Measurements from ENCODE around the gene WDR45B.

WDR45B gene

DNA sequence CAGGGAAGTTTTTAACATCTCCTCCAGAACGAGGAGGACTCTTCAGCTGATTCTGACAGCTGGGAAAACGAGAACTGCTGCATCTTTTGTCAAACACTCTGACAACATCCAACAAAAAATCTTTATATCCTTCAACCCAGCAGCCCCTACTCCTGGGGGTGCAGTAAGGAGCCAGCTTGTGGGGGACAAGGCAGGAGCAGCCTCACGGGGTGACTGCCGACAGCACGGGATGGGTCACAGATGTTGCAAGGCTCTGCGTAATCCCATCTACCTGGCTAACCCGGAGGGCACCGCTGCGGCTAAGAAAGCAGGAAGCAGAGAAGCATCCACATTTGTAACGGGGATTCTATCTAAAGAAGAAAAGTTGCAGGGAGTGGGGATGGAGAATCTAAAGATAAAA is 28.6 kb downstream of the WDR45B start:
- DNase-seq, result no peak

DNA sequence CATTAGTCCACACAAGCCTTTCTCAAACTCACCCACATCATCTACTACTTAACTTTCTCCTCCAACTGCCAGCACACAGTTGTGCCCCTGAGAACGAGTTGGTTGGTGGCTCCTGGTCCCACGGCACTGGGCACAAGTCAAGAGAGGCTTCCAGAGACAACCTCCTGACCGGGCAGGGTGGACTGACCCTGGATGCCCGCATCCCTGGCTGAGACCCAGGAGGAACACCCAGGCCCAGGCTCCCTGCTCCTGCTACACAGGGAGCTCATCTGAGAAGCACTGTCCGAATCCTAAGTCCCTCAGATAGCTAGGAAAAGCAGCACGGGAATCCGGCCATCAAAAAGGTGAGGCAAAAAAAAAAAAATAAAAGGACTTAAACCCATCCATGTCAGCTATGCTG is 29.0 kb downstream of the WDR45B start:
- no peak for DNase-seq

DNA sequence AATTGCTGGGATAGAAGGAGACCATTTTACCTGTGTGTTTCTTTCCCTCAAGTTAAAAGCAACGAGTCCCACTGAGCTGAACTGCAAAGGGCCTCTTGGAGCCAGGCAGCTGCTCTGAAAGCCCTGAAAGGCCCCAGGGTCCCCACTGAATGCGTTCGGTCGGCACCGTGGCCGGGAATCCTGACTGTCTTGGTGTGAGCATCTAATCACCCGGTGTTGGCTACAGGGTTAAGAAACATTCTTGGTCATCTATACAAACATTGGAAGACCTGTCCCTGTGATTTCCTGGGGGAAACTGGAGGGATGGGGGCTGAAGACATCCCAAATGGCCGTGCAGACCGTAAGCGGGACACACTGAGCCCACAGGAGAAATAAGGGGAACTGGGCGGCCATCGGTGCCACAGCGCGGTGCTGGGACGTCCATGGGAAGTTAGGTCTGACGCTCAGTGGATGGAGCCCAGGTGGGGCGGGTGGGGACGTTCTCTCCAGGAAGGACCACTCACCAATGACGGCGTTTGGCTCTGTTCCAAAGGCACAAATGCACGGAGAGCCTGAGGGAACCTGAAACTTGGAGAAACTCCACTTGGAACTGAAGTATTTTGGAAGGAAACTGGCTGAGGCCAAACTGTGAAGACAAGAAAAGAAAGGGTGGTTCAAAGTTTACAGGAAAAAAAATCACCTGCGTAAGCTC is 32.1 kb downstream of the WDR45B start:
- no peak for DNase-seq

DNA sequence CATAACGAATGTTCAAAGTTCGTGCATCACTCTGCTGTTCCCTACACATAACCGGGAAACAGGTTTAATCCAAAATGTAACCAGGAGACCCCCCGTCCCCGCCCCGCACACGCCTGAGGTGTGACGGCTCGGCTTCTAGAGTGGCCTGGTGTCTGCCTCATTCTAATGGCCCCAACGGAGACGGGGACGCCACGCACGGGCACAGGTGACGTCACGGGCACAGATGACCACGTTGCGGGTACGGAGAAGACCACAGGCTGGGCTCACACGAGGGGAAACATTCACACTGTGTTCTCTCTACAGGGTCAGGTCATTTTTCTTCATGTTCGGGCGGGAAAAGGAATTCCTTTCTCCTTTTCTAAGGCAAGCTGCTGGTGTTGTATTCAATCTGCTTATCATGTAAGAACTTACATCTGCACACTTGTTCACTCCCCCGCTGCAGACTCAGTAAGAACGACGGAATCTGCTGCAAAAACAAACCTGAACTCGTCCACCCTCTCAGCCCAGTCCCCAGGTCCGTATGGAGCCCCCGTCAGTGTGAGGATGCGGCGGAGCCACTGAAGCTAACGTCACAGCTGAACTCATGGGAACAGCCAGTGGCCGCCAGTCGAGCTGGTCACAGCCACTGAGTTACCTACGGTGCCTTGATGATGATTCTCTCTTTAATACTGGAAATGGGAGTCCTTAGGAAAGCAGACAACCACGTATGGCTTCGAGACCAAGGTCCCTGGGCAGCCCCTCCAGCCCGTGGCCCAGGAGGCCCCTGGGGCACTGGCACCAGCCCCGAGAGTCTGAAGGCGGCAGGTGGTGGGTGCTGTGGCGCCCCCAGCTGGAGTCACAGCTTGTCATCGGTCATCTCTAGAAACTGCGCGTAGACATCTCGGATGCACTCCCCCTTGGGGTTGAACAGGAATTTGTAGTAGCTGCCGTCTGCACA is 32.9 kb downstream of the WDR45B start:
- DNase-seq, result no peak

DNA sequence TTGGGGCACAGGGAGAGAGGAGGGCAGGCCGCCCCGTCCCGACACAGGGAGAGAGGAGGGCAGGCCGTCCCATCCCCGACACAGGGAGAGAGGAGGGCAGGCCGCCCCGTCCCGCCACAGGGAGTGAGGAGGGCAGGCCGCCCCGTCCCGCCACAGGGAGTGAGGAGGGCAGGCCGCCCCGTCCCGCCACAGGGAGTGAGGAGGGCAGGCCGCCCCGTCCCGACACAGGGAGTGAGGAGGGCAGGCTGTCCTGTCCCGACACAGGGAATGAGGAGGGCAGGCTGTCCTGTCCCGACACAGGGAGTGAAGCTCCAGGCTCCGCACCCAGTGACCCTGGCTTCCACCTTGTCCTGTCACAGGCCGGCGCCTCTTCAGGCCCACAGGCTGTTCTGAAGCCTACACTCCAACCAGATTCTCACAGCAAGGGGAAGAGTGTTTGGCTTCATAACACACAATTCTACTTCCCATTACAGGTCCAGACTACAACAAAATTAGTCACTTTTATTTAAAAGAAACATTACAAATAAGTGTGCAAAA is 34.1 kb downstream of the WDR45B start:
- DNase-seq, result no peak

DNA sequence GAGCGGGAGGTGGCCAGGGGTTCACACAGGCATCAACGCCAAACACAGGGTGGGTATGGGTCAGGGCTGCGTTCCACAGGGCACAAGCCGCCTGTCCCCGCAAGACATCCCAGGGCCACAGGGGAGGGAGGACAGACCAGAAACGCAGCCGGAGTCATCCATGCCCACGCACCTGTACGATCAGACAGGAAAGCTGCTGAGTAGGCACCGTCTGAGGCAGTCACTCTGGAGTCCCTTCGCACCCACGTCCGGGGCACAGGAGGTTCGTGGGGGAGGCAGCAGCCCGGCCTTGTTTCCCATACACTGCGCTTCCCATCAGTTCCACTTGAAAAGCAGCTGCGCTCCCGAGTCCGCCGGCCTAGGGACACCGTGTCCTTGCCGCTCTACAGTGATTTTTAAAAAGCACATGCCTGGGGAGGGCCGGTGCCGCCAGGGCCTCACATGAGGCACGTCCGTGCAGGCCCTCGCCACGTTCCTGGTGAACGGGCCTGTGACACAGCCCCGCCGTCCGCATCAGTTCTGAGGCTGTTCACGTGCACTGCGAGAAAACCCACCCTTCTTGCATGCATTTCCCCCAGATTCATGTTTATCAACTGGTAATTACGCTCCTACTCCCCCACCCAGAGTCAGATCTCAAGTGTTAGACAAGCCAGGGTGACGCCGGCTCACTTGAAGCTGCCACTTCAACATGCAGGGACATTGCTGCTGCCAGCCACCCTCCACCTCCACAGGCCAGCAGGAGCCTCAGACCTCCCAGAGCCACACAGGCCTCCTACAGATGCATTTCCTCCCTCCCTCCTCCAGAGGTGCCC is 34.8 kb downstream of the WDR45B start:
- DNase-seq, result no peak

DNA sequence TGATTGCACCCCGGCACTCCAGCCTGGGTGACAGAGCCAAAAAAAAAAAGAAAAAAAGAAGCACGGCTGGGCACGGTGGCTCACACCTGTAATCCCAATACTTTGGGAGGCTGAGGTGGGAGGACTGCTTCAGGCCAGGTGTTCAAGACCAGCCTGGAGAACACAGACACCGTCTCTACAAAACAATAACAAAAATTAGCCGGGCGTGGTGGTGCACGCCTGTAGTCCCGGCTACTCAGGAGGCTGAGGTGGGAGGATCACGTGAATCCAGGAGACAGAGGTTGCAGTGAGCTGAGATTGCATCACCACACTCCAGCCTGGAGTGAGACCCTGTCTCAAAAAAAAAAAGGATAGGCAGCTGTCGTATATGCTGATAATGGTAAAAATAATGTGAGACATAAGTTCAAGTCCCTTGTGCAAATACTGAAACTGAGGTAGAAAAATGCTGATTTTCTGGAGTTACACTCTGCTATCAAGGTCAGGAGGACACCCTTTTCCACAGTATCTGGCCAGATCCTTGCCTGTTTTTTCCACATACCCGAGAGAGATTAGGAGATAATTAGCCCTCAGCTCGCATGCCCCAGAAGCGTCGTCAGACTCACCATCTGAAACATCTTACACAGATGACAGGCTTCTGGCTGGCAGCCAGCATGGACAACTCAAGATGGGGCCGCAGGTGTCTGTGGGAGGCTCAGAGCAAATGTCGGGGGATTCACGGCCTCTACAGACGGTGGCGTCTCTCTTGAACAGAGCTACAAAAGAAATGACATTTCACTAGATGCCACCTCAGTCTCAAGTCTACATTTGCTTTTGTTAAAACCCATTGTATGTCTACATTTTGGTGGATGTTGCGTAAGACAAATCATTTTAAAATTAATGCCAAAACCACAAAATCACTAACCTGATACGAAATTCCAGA is 36.8 kb downstream of the WDR45B start:
- DNase-seq, result peak; percentile 55

DNA sequence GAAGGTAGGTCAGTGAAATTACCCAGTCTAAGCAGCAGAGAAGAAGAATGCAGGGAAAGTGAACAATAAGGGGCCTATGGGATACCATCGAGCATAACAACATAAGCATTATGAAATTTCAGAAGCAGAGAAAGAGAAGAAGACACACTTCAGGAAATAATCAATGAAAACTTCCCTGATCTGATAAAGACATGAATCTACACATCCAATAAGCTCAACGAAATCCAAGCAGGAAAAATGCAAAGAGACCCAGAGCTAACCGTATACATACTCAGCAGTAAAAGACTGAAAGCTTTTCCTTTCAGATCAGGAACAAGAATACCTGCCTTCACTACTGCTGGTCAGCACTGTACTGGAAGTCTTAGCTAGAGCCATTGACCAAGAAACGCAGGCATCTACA is 38.6 kb downstream of the WDR45B start:
- DNase-seq, result no peak

DNA sequence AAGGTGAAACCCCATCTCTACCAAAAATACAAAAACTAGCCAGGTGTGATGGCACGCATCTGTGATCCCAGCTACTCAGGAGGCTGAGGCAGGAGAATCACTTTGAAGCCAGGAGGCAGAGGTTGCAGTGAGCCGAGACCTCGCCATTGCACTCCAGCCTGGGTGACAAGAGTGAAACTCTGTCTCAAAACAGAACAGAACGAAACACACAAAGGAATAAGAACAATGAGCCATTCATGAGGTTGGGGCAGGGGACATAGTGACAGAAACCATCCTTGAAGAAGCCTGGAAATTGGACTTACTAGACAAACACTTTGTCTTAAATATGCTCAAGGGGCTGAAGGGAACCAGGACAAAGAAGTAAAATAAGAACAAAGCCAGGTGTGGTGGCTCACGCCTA is 39.4 kb downstream of the WDR45B start:
- DNase-seq, result no peak

DNA sequence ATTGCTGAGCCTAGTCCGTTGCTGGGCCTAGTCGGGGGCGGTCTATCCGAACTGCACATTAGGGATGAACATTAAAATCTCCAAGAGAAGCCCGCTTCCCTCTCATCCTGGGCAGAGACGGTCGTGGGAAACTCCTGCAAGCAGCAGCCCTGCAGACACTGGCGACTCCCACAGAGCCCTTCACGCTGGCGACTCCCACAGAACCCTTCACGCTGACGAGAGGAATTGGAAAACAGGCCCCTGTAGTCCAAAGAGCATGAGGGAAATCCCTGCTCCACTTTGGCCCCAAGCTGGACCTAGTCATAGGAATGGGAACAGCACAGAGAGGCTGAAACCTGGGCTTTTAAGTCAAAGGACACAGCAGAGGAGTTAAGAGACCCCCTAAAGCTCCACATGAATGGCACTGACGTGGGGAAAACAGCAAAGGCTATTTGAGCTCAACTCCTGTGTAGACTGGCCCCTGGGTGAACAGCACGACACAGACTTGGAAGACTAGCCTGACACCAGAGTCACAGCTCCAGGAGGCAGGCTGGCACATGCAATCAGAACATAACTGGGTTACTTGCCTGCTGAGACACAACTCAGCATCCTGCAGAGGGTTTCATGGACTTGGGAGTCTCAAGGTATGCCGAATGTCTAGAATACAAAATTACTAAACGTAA is 42.2 kb downstream of the WDR45B start:
- no peak for DNase-seq

DNA sequence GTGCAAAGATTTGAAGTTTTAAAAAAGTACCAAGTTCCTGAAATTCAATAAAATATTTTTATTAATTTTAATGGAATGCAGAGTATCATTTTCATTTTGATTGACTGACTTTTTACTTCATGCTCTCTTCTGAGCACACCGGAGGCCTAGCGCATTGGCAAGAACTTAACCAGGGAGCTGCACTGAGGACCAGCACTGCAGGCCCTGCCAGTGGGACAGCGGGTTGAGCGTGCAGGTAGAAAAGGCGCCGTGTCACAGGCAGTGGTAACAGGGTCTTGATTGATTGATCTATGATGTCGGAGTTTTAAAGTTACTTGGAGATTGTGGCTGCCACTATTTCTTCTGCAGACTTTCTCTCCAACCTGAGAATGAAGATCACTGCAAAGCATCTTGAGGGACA is 43.7 kb downstream of the WDR45B start:
- DNase-seq, result no peak

DNA sequence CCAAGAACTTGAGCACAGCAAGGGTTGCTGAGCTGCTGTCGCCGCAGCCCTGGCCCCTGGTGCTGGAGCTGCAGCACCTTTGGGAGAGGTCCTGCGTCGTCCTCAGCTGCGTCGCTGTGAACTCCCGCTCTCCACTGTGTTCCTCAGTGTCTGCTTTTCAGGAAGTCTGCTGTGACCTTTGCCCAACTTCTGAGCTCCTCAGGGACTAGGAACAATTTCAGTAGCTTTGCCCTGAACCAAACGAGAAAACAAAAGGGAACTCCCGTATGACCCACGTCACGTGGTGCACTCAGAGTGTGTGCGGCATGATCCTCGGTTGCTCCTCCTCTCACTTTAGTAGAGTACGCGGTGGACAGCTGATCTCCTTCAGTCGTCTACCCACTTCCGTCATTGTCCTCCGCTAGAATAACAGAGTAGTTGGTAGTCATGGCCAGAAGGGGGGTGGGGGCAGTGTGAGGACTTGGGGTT is 44.2 kb downstream of the WDR45B start:
- no peak for DNase-seq

DNA sequence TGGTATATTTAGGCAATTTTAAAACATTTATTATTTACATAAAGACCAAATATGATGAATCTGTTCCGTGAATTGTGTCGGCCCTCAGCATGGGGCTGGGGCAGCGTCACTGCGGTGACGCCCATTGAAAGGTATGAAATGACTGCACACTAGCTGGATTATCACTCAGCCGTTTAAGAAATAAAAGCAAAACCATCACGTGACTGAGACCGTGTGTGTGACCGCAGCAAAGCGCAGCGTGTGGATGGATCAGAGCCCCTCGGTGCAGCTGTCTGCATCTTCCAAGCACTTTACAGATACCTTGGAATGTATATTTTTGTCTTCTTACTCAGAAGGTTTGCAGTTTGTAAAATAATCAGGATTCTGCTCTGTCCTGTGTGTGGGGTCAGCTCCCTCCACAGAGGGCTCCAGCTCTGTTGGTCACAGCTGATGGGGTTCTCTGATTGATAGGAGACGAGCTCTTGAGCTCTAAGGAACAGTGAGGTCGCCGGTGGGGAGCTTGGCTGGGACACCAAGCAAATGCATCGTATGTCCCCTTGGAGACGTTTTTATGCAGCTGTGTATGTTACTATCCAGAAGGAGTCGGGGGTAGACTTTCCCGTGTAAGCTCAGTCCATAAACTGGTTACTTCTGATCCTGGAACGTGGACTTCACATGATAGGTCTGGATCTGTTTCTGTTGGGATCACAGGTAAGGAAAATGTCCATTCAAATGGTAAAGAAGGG is 45.1 kb downstream of the WDR45B start:
- peak; percentile 61 for DNase-seq

DNA sequence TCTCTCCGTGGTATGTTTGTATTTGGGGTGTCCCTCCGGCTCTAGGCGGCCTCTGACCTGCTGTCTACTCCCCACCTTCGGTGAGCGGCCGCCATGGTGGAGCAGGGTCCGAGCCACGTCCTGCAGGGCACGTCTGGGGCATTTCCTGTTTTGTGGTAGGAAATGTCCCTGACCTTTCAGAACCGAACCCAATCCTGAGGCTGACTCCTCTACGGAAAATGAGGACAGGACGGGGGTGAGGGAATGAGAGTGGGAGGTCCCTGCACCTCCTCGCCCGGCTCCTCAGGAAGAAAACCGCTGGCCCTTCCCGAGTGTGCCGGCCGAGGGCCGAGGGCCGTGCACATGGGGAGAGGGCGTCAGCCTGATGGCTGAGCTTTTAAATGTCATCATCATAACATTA is 45.8 kb downstream of the WDR45B start:
- no peak for DNase-seq

DNA sequence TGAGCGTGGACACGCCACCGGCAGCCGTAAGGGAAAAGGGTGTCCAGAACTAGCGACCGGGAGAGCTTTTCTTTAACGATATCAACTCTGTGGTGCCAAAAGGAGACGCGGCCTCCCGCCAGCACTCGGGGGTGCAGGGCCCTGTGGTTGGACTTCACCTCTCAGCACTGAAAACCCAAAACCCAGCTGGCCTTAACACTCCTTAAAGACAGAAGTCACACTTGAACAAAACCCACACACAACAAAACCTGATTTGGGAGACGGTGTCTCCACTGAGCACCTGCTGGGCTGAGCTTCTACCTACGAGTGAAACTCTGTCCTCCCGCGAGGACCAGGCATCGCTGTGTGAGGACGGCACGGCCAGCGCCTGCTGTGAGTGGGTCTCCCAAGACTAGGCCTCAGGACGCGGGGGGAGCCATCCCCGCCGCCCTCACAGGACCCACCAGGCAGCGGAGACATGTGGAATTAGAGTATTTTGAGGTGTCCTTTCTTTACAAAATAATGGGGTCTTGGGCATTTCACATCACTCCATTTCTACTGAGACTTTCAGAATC is 46.7 kb downstream of the WDR45B start:
- no peak for DNase-seq

DNA sequence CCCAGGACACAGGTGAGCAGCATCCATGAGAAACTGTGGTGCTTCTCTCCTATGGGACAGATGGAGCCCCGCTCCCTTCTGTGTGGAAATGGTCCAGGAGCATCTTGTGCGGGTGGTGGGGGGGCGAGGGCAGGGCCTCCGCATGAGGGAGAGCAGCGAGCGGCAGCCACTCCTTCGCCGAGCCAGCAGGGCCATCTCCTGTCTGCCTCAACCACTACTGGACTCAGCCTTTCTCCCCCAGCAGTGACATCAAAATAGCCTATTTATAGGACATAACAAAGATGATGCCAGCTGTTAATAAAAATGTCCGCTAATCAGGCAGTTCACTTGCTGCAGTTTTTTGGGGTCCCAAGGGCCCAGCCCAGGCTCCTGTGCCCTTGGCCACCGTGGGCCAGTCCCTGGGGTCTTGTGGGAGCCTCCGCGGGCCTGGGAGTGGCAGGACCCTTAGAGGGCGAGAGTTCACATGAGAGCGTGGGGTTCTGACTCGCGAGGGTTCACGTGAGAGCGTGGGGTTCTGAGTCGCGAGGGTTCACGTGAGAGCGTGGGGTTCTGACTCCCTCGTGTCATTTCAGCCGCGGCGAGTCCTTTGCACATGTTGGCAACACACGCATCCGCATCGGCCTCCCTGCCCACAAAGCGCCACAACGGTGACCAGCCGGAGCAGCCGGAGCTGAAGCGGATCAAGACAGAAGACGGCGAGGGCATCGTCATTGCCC is 47.4 kb downstream of the WDR45B start:
- no peak for DNase-seq

DNA sequence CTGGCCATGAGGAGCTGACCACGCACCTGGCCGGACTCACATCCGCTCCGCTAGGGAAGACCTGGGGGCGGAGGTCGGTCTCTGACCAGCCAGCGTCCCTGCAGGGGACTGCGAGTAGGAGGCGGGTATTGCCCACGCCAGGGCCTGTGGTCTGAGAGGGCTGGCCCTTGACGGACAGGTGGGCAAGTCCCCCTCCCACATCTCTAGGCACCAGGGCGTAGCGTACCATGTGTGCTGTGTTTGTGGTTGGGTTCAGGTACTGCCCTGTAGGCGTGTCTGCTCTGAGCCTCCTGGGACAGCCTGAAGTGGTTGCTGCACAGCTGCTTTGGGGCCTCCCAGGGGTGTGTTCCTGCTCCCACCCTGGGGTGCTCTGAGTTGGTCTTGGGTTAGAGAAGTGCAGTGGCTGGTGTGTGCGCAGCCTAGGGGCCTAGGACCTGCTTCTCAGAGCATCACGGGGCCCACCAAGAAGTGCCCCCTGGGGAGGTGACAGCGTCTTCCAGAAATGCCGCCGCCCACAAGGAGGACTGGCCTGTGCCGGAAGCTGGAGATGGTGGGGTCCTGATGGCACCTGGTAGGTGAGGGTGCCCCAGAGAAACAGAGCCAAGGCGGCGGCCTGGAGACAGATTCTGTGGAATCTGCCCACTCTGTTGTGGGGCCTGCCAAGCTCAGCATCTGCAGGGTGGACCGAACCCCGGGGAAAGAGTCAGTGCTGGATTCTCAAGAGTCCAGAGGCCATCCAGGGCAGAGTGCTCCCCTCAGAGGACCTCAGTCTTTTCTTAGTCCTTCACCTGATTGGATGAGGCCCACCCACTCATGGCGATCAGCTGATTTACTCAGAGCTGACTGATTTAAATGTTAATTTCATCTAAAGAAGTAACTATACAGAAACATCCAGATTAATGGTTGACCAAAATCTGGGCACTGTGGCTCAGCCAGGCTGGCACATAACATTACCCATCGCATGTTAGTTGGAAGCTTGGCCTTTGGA is 48.3 kb downstream of the WDR45B start:
- DNase-seq, result no peak

All from retina (tissue), 1 donor.